MCF 10A (cell line): Measurements from ENCODE around the gene SAC3D1. TPM values are rescaled to one million over a fixed set of nuclear protein-coding genes. Genes with fewer than 3 reads are reported as not detected.

ENCODE experiments used
- BruUV-seq: library from RNA; stranded (reverse); fragments of 400-500 nt; replicated peaks from 2 replicates; lab custom pipeline; 2021; lab: Mats Ljungman, UMichigan
- CTCF ChIA-PET: fragments of 300-600 bp; sonication (Branson Sonifier 250); formaldehyde crosslinking; extraction: SDS; loops from one replicate; lab custom pipeline; 2021; ENCODE audit warnings: antibody characterized with exemption, inconsistent platforms; lab: Yijun Ruan, JAX
- POLR2A ChIA-PET: fragments of 300-600, 350-650 bp; sonication (Branson Sonifier 250); formaldehyde crosslinking; extraction: SDS; loops from one replicate; lab custom pipeline; 2020; ENCODE audit warnings: antibody characterized with exemption, inconsistent platforms; lab: Yijun Ruan, JAX
- DNase-seq: peaks from one replicate; pipeline ENCODE4 v3.0.0-alpha.2; 2018; ENCODE audit not compliant: unreplicated experiment
- H3K27ac Mint-ChIP-seq: one replicate; pipeline ENCODE4 v1.8.0; 2022; ENCODE audit warnings: mild to moderate bottlenecking, low read depth, mixed read lengths; ENCODE audit not compliant: unreplicated experiment
- H3K27me3 Mint-ChIP-seq: one replicate; pipeline ENCODE4 v1.8.0; 2022; ENCODE audit warnings: mixed read lengths; ENCODE audit not compliant: insufficient read depth, unreplicated experiment
- H3K36me3 Mint-ChIP-seq: one replicate; pipeline ENCODE4 v1.8.0; 2022; ENCODE audit warnings: mild to moderate bottlenecking, moderate library complexity, mixed read lengths; ENCODE audit not compliant: insufficient read depth, unreplicated experiment
- H3K4me1 Mint-ChIP-seq: one replicate; pipeline ENCODE4 v1.8.0; 2022; ENCODE audit warnings: mixed read lengths; ENCODE audit not compliant: insufficient read depth, unreplicated experiment
- H3K4me3 Mint-ChIP-seq: one replicate; pipeline ENCODE4 v1.8.0; 2022; ENCODE audit warnings: mild to moderate bottlenecking, moderate library complexity, mixed read lengths; ENCODE audit not compliant: unreplicated experiment
- H3K9me3 Mint-ChIP-seq: one replicate; pipeline ENCODE4 v1.8.0; 2022; ENCODE audit warnings: mixed read lengths; ENCODE audit not compliant: unreplicated experiment
- intact Hi-C: fragments of 100-400 bp; cut with micrococcal nuclease; formaldehyde crosslinking; loops from 2 replicates; pipeline ENCODE4 v1.14.1; 2022
- total RNA-seq: library from RNA; stranded (reverse); gene quantifications from 2 replicates; pipeline ENCODE4 v1.2.3, GENCODE V29; 2022
- TF ChIP-seq, protein P1 (sequence below): fragments of 200-600 bp; IDR thresholded peaks from one replicate; pipeline ENCODE4 v1.8.0; 2022; ENCODE audit warnings: antibody characterized with exemption, mild to moderate bottlenecking; ENCODE audit not compliant: unreplicated experiment

The SAC3D1 gene
- total RNA-seq, 1 experiment from 2014 or later: 14.0 TPM

GRCh38 chr11:65057526-65057925 is 16.5 kb downstream of the SAC3D1 start:
- POLR2A ChIA-PET: no interaction called here
- BruUV-seq: no TSS peak
- H3K27ac Mint-ChIP-seq: no peak overlapping the region
- H3K9me3 Mint-ChIP-seq: no peaks in the 10 kb centered on the region
- H3K36me3 Mint-ChIP-seq: no peaks in the 10 kb centered on the region
- H3K4me1 Mint-ChIP-seq: no peaks in the 10 kb centered on the region
- TF ChIP-seq, protein P1, sequence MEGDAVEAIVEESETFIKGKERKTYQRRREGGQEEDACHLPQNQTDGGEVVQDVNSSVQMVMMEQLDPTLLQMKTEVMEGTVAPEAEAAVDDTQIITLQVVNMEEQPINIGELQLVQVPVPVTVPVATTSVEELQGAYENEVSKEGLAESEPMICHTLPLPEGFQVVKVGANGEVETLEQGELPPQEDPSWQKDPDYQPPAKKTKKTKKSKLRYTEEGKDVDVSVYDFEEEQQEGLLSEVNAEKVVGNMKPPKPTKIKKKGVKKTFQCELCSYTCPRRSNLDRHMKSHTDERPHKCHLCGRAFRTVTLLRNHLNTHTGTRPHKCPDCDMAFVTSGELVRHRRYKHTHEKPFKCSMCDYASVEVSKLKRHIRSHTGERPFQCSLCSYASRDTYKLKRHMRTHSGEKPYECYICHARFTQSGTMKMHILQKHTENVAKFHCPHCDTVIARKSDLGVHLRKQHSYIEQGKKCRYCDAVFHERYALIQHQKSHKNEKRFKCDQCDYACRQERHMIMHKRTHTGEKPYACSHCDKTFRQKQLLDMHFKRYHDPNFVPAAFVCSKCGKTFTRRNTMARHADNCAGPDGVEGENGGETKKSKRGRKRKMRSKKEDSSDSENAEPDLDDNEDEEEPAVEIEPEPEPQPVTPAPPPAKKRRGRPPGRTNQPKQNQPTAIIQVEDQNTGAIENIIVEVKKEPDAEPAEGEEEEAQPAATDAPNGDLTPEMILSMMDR: no peak
- H3K4me3 Mint-ChIP-seq: no peak overlapping the region
- H3K27me3 Mint-ChIP-seq: no peaks in the 10 kb centered on the region
- intact Hi-C loops: no loop called here
- CTCF ChIA-PET: interaction anchor here (0.6 to 1.2 kb wide), 3 partner anchors 17 to 53 kb away, joined by 3 read pairs; no protein-coding TSS in a partner anchor
- DNase-seq: no peak

- ChIA-PET POLR2A (no interaction called here), CTCF (interaction anchor here (0.6 to 1.2 kb wide), 2 partner anchors 17 to 23 kb away, joined by 3 read pairs; no protein-coding TSS in a partner anchor)
- TF ChIP-seq, protein P1: no peak
- H3K27me3 Mint-ChIP-seq: no peaks in the 10 kb centered on the region
- DNase-seq: no peak
- no peak overlapping the region for H3K27ac Mint-ChIP-seq
- no peaks in the 10 kb centered on the region for H3K36me3 Mint-ChIP-seq
- no peaks in the 10 kb centered on the region for H3K9me3 Mint-ChIP-seq
- no peak overlapping the region for H3K4me3 Mint-ChIP-seq
- intact Hi-C loops: no loop called here
- BruUV-seq: no TSS peak
- no peaks in the 10 kb centered on the region for H3K4me1 Mint-ChIP-seq
Measured at GRCh38 chr11:65058012-65058411, 17.0 kb downstream of the SAC3D1 start.

DNA sequence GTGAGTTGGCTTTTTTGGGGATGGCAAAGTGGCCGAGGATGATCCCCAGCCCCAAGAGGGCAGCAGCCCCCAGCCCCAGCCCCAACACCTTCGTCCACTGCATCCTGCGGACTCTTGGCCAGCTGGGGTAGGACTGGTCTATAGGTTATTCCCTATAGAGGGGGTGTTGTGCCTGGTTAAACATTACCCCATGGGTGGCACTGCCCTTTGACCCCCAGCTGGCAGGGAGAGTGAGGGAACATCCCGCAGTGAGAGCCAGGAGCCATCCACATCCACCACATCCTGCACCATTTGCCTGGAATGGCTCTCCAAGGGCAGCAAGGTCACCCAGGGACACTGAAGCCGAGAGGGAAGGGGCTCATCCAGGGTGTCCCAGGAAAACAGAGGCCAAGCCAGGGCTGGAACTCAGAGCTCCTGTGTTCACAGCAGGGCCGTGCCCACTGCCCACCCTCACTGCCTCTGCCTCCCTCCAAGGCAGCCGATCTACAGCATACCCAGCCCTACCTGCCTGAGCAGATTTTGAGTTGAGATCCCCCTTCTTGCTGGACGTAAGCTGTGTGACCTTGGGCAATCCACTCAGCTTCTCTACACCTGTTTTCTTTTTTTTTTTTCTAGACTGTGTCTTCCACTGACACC is 17.5 kb downstream of the SAC3D1 start, which contains the start of gene NAALADL1:
Gene NAALADL1 (minus strand): TSS at position 135 of the 636 bp plus-strand sequence. CDS start 32 bp downstream, at position 103.
- POLR2A ChIA-PET: no interaction called here
- H3K36me3 Mint-ChIP-seq: no peaks in the 10 kb centered on the region
- no peaks in the 10 kb centered on the region for H3K27me3 Mint-ChIP-seq
- no peaks in the 10 kb centered on the region for H3K4me1 Mint-ChIP-seq
- CTCF ChIA-PET: interaction anchor here (1.2 kb wide), 1 partner anchor 18 kb away, joined by 3 read pairs; no protein-coding TSS in a partner anchor
- TF ChIP-seq, protein P1: no peak
- no TSS peak for BruUV-seq
- DNase-seq: no peak
- intact Hi-C loops: no loop called here
- H3K4me3 Mint-ChIP-seq: no peak within 1 kb of the TSS
- H3K9me3 Mint-ChIP-seq: no peaks in the 10 kb centered on the region
- H3K27ac Mint-ChIP-seq: no peak within 1 kb of the TSS

- ChIA-PET CTCF (no interaction called here), POLR2A (no interaction called here)
- H3K27me3 Mint-ChIP-seq: no peaks in the 10 kb centered on the region
- intact Hi-C loops: no loop called here
- peaks cover 4% of the 10 kb centered on the region for H3K4me1 Mint-ChIP-seq
- H3K27ac Mint-ChIP-seq: no peak overlapping the region
- BruUV-seq: no TSS peak
- TF ChIP-seq, protein P1: no peak
- no peaks in the 10 kb centered on the region for H3K9me3 Mint-ChIP-seq
- no peak overlapping the region for H3K4me3 Mint-ChIP-seq
- H3K36me3 Mint-ChIP-seq: no peaks in the 10 kb centered on the region
- no peak for DNase-seq
Measured at GRCh38 chr11:65059523-65059922, 18.5 kb downstream of the SAC3D1 start.
